Body of pancreas (tissue), 4 donors: Measurements from ENCODE around the gene GALNT2. TPM values are rescaled to one million over a fixed set of nuclear protein-coding genes. Genes with fewer than 3 reads are reported as not detected.

ENCODE experiments used
- ATAC-seq: fragments of 150-250 bp; one replicate; pipeline ENCODE4 v1.9.1; 2016
- DNase-seq, 4 donors: peaks; one replicate each; pipeline ENCODE4 v3.0.0-alpha.2; 2019
- H3K27ac ChIP-seq, 4 donors: fragments of 200-600 bp; sonication (generic); 1 replicate in 3 of 4; 2 replicates in 1 of 4; pipeline versions ENCODE4 v1.5.1 to v1.6.1; 2016 to 2019; ENCODE audit warnings: mild to moderate bottlenecking in 1 of 4, mixed read lengths in 1 of 4, moderate library complexity in 1 of 4
- H3K27me3 ChIP-seq, 2 donors: fragments of 200-600 bp; sonication (generic); one replicate each; pipeline ENCODE4 v1.6.0; 2016; ENCODE audit warnings: mild to moderate bottlenecking in 1 of 2
- H3K36me3 ChIP-seq, 2 donors: fragments of 200-600 bp; sonication (generic); replicated peaks in 1 of 2; 2 replicates each; pipeline ENCODE4 v1.5.1; 2016; ENCODE audit warnings: low read depth in 2 of 2; ENCODE audit not compliant: insufficient read depth in 1 of 2
- H3K4me1 ChIP-seq: fragments of 200-600 bp; sonication (generic); one replicate; pipeline ENCODE4 v1.6.0; 2016
- H3K4me3 ChIP-seq, 2 donors: fragments of 200-600 bp; sonication (generic); 1 replicate in 1 of 2; 2 replicates in 1 of 2; pipeline ENCODE4 v1.5.1; 2016 to 2019
- H3K9me3 ChIP-seq, 3 donors: fragments of 200-600 bp; sonication (generic); 1 replicate in 2 of 3; 2 replicates in 1 of 3; pipeline ENCODE4 v1.5.1; 2016
- CTCF ChIP-seq, 7 experiments: fragments of 450-650 bp in 4 of 7; fragments of 200-600 bp in 3 of 7; sonication (generic) in 3 of 7; IDR thresholded peaks; one replicate each; pipeline ENCODE4 v1.5.1; 2016 to 2019; ENCODE audit warnings: antibody characterized with exemption in 7 of 7
- POLR2A ChIP-seq, 3 donors: fragments of 450-650 bp; IDR thresholded peaks; one replicate each; pipeline ENCODE4 v1.6.1; 2016; ENCODE audit warnings: antibody characterized with exemption in 3 of 3, mild to moderate bottlenecking in 2 of 3
- WGBS, 2 donors: methylation state at CpG; one replicate each; pipeline ENCODE4 v1.1.5; 2017; 5-methylcytosine and 5-hydroxymethylcytosine counted together
- intact Hi-C: fragments of 100-400 bp; cut with DNase I; formaldehyde crosslinking; loops from one replicate; pipeline ENCODE4 v1.15.1; 2023
- total RNA-seq, 2 donors: library from RNA; depleted of rRNA; stranded (reverse); fragments of >200 nt; gene quantifications; one replicate each; pipeline ENCODE4 v1.1.0, GENCODE V29; 2016

Gene GALNT2
- total RNA-seq, 2 donors from 2014 or later = 45.9 to 68.6 TPM

- Histone ChIP-seq H3K27me3 (no peaks in the 10 kb centered on the region), H3K4me3 (no peak overlapping the region), H3K36me3 (peaks cover 0 to 2% of the 10 kb centered on the region in 2 donors), H3K27ac (no peak overlapping the region), H3K9me3 (no peaks in the 10 kb centered on the region), H3K4me1 (peaks cover 66% of the 10 kb centered on the region)
- 57 to 65% methylated on average over 4 of the region's 4 CpGs for WGBS, 2 donors
- no peak for ATAC-seq
- intact Hi-C loops = no loop called here
- no peak for TF ChIP-seq CTCF (IDR thresholded peaks at IDR 0.05)
- DNase-seq = no peak
Observed at GRCh38 chr1:230206976-230207375, 139.9 kb downstream of the GALNT2 start.

GRCh38 chr1:230207598-230207997, 140.6 kb downstream of the GALNT2 start:
- Histone ChIP-seq H3K36me3 (peaks cover 0 to 2% of the 10 kb centered on the region in 2 donors), H3K9me3 (no peaks in the 10 kb centered on the region), H3K27me3 (no peaks in the 10 kb centered on the region), H3K27ac (no peak overlapping the region), H3K4me3 (no peak overlapping the region), H3K4me1 (peaks cover 71% of the 10 kb centered on the region)
- TF ChIP-seq CTCF (IDR thresholded peaks at IDR 0.05) = no peak
- TF ChIP-seq POLR2A (IDR thresholded peaks at IDR 0.05) = no peak
- DNase-seq (no peak), ATAC-seq (no peak)
- intact Hi-C loops = no loop called here
- WGBS, 2 donors = 96% methylated on average over 6 of the region's 6 CpGs

- Histone ChIP-seq H3K27me3 (no peaks in the 10 kb centered on the region), H3K4me1 (peaks cover 77% of the 10 kb centered on the region), H3K27ac (no peak overlapping the region), H3K4me3 (no peak overlapping the region), H3K36me3 (no peaks in the 10 kb centered on the region), H3K9me3 (no peaks in the 10 kb centered on the region)
- intact Hi-C loops = no loop called here
- 53 to 65% methylated on average over 10 of the region's 10 CpGs for whole genome bisulfite sequencing, 2 donors
- TF ChIP-seq POLR2A (IDR thresholded peaks at IDR 0.05) = no peak
- no peak for TF ChIP-seq CTCF (IDR thresholded peaks at IDR 0.05)
- DNase-seq = no peak
- no peak for ATAC-seq
Observed at GRCh38 chr1:230208619-230209261, 141.7 kb downstream of the GALNT2 start.

- DNase-seq = no peak
- peaks cover 79% of the 10 kb centered on the region for H3K4me1 ChIP-seq
- H3K9me3 ChIP-seq = no peaks in the 10 kb centered on the region
- H3K4me3 ChIP-seq = no peak overlapping the region
- H3K27me3 ChIP-seq = no peaks in the 10 kb centered on the region
- H3K36me3 ChIP-seq = no peaks in the 10 kb centered on the region
- WGBS, 2 donors = 38 to 43% methylated on average over 4 of the region's 4 CpGs
- ATAC-seq = no peak
- intact Hi-C loops = no loop called here
- peak overlapping the region in 2 of 4 donors; percentile 18 to 19 for H3K27ac ChIP-seq
- TF ChIP-seq POLR2A (IDR thresholded peaks at IDR 0.05) (no peak), CTCF (IDR thresholded peaks at IDR 0.05) (no peak)
Observed at GRCh38 chr1:230210326-230210980, 143.4 kb downstream of the GALNT2 start.

GRCh38 chr1:230210981-230211336, 143.9 kb downstream of the GALNT2 start:
- Histone ChIP-seq H3K27ac (peak overlapping the region in 2 of 4 donors; percentile 18 to 19), H3K27me3 (no peaks in the 10 kb centered on the region), H3K4me1 (peaks cover 79% of the 10 kb centered on the region), H3K36me3 (no peaks in the 10 kb centered on the region), H3K9me3 (no peaks in the 10 kb centered on the region), H3K4me3 (no peak overlapping the region)
- no peak for TF ChIP-seq CTCF (IDR thresholded peaks at IDR 0.05)
- no peak for TF ChIP-seq POLR2A (IDR thresholded peaks at IDR 0.05)
- intact Hi-C loops = no loop called here
- WGBS, 2 donors = 87 to 92% methylated on average over 5 to 13 of the region's 13 CpGs
- ATAC-seq (no peak), DNase-seq (no peak)
